ENCODE measurements around the gene ZNF526.

- TF ChIP-seq CTCF (IDR thresholded peaks at IDR 0.05) = no peak
- TF ChIP-seq EZH2 (IDR thresholded peaks at IDR 0.05; ENCODE audit: borderline replicate concordance, insufficient read depth, low read depth, low read length, poor library complexity, severe bottlenecking) = no peak
Measured at GRCh38 chr19:42202290-42202880, 17.7 kb upstream of the ZNF526 start.

Measured in B cell (primary cell).